Measurements from ENCODE around the gene RBMS3.

DNA sequence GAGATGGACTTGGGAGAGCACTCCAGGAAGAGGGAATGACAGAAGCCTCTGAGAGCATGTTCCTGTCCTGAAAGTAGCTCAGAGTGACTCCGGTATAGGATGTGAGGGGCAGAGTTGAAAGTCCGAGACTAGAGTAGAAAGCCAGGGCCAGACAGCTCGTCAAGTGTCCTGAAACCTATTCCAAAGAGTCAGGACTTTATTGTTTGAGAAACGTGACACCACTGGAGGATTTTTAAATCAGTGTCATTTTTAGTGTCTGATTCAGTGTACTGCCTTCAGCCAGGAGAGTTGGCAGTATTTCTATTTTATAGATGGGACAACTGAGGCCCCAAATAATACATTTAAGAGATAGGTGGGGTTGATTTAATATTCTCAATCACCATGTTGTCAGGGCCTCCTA lies 1.6 kb upstream of the RBMS3 start:
- no peak for TF ChIP-seq CTCF (IDR thresholded peaks at IDR 0.05)
- no peak for TF ChIP-seq POLR2A (IDR thresholded peaks at IDR 0.05)
- TF ChIP-seq POLR2AphosphoS5 (IDR thresholded peaks at IDR 0.05) = no peak
